KG1 (cell line): ENCODE data around the gene RNLS.
"Not testable (repeated sequence)": the region's sequence is repeated elsewhere in the genome, so short reads cannot be mapped to it uniquely, and the experiment has no call there.

ENCODE experiments used
- DNase-seq: peaks from one replicate; lab custom pipeline; 2025; lab: John Stamatoyannopoulos, UW

Gene RNLS

DNA sequence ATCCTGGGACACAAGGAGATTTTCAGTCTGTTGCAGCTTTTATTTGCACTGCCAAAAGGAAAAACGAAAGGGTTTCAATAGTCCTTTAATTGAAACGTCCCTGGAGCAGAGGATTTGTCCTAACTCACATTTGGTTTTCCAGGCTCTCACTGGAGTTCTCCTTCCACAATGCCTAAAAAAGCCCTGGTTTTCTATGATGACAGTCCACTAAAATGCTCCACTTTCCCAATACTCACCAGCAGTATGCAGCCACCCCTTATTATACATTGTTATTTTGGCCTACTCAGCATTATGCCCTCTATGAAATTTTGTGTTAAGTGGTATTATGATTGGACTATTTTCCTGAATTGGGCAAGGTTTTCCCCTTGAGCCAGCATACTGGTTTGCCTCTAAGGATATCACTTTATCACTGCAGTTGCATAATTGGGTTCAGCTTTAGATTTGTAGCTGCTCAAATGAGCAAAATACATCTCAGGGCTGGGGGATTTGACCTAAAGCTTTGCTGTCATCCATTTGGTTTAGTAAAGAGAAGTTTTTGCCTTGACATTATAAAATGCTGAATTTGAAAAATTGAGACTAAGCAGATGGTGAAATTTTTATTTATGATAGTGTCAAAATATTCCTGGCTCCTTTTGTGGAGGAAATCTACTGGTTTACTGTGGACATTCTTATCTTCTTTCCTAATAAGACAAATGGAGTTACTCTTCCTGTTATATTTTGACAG is 239.2 kb downstream of the RNLS start:
- DNase-seq, result no peak

DNA sequence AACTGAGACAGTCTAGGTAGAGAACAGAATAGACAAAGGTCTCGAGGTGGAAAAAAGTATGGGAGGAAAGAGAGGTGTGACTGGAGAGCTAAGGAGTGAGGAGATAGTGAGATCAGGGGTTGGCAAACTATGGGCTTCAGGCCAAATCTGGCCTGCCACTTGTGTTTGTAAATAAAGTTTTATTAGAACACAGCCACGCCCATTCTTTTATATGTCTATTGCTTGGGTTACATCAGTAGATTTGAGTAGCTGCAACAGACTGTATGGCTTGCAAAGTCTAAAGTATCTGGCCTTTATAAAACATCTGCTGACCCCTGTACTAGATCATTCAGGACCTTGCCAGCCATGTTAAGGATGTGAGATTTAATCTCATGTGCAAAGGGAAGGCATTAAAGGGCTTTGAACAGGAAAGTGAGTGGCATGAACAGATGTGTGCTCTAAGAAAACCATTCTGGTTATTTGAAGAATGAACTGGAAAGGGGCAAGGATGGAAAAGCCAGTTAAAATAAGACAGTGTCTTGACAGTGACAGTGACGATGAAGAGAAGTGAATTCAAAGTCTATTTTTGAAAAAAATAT is 240.3 kb downstream of the RNLS start:
- no peak for DNase-seq

DNA sequence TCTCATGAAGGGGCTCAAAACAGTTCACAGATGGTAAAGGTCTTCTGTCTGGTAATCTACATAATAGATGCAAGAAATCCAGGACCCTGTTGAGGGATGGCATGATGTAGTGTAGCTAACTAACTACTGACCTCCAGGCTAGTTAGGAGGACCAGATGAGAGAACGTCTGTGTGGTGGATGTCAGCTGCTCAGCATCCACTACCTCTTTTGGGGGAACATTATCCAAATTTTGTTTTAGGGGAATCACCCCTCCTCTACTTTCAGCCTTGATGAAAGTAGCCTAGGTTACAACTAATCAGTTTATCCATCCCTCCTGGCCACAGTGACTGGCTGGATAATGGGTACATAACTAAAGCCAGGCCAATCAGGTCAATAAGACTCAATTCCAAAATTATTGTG is 246.0 kb downstream of the RNLS start:
- no peak for DNase-seq

DNA sequence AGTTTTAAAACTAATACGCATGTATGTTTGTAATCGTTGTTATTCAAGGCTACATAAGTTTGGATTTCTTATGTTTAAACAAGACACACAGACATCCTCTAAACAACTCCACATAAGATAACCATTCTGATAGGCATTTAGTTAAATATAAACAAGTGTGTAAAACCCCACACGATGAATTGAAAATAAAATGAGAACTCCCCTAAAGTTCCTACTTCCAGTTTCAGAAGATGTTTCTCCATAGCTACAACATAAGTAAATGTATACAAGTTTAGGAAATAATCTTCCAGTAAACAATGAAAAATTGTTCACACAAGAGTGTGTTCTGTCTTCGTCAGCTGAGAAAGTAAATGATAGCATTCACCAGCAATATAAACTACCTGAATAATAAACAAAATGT is 246.8 kb downstream of the RNLS start:
- DNase-seq, result no peak

DNA sequence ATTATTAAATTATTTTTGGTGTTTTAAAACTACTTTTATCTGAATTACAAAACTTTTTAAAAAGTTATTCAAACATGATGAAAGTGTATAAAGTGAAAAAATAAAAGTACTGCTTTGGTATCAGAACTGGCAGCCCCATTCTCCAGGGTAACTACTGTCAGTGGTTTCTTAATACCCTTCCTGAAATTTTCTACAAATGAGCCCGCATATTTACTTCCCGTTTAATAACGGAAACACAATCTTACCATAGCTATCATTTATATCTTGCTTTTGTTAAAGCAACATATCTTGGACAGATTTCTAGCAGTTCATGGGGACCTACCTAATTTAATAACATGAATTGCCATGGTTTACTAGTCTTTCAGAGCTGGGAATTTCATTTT is 249.9 kb downstream of the RNLS start:
- DNase-seq, result no peak

DNA sequence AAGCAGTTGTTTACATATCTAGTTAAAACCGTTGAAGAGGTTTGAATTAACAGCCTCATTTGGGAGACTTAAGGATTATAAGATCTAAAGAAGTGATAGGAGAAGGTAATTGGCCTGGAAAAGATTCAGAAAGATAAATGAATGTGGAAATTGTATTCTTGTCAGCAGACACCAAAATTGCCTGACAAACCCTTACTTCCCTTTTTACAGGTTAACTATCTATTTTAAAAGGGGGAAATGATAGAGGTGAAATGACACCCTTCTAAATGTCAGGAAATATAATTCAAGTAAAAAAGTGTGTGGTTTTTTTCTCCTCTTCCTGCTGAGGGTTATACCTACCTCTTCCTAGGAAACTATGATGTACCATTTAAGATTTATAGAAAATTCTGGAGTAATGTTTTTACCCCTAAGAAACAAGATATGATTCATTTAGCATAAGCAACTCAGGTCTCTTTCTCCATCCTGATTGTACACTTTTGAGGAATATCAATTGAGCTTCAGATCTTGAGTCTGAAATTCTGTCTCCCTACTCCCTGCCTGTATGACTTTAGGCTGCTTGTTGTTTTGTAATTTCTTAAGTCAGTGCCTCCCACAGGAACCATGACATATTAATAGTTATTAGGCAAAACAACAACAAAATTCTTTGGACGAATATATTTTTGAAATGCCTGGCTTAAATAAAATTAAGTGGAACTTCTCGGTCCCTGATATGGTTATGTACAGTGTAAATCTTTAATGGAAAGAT is 250.4 kb downstream of the RNLS start:
- DNase-seq, result no peak

DNA sequence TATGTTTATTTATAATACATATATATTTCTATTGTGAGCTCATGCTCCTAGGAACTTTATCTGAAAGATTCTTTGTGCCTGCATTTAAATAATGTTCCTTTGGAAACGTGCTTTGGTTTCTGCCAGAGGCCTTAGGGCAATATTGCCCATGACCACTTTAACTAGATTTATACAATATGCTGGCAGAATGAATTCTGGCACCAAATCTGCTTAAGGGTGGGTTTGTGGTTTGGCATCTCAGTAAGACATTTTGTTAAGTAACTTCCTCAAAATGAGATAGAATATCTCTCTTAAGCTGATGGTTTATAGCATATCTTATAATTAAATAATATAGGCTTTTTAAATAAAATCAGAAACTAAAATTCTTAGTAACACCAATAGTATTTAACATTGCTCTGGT is 252.9 kb downstream of the RNLS start:
- no peak for DNase-seq

DNA sequence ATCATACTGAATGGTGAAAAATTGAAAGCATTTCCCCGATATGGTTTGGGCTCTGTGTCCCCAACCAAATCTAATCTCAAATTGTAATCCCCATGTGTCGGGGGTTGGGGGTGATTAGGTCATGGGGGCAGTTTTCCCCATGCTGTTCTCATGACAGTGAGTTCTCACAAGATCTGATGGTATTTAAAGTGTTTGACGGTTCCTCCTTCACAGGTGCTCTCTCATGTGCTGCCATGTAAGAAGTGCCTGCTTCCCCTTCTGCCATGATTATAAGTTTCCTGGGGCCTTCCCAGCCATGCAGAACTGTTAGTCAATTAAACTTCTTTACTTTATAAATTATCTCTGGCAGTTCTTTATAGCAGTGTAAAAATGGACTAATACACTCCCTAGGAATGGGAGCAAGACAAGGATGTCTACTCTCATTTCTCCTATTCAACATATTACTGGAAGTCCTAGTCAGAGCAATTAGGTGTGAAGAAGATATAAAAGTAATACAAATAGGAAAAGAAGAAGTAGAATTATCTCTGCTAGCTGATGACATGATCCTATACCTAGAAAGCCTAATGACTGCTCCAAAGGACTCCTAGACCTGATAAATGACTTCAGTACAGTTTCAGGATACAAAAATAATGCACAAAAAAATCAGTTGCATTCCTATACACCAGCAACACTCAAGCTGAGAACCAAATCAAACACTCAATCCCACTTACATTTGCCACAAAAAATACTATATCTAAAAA is 260.6 kb downstream of the RNLS start:
- DNase-seq, result no peak

DNA sequence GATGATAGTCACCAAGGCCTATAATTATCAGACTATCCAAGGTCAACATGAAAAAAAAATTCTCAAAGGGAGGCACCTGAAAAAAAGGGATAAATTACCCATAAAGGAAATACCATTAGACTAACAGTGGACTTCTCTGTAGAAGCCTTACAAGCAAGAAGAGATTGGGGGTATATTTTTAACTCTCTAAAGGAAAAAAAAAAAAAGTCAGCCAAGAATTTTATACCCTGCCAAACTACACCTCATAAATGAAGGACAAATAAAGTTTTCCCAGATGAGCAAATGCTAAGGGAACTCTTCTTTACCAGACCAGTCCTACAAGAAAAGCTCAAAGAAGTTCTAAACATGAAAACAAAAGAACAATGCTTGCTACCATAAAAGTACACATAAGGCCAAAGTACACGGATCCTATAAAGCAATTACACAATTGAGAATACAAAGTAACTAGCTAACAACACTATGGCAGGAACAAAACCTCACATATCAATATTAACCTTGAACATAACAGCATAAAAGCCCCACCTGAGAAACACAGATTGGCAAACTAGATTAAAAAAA is 263.1 kb downstream of the RNLS start:
- DNase-seq, result no peak

DNA sequence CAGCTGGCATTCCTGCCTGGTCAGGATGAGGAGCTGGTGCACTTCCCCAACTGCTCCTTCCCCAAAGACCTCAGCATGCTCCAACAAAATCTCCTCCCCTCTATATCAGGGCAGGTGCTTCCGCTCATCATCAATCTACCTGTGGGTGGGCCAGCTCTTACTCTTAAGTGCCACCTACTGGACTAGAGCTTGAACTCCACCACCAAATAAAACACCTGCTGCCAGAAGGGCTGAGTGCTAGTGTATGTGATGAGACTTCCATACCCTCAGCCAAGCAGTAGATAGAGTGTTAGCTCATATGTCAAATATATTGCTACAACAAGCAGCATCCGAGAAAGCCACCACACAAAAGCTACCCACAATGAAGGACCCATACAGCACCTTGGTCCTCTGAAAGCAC is 264.3 kb downstream of the RNLS start:
- no peak for DNase-seq

DNA sequence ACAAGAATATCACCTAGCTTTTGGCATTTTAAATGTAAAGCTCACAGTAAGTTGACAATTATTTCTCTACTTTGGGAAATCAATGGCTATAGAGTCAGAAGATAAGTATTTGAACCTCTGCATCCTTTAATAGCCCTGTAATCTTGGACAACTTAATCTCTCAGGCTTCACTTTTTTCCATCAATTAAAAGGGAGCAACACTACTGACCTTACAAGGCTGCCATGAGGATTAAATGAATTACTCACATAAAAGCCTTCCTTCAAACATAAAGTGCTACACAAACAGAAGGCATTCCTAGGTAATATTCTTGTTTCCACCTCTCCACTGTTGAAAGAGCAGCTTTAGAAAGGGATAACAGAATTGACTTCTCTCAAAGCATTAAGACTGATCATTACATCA is 266.0 kb downstream of the RNLS start:
- no peak for DNase-seq

DNA sequence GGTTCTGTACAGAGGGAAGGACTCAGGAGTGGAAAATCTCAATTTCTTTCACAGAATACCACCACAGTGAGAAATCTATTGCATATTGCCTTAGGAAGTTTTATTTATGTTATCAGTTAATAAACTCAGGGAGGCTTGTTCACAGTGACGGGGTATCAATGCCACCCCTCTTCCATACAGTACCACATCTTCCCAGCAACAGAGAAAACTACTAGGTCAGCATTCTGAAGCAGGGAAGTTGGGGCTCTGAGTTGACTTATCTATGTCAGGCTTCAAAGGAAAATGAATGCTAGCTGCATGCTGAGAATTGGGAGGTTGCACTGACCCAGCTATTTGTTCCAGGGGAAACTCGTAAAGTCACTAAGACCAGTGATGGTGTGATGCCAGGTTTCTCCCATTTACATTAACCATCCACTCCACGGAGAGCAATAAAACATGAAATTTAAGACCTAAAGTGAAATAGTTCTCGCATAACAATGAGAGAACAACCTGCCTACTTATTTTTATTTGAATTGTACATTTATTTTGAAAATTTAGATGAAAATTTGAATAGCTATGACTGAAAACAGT is 266.7 kb downstream of the RNLS start:
- DNase-seq, result no peak

DNA sequence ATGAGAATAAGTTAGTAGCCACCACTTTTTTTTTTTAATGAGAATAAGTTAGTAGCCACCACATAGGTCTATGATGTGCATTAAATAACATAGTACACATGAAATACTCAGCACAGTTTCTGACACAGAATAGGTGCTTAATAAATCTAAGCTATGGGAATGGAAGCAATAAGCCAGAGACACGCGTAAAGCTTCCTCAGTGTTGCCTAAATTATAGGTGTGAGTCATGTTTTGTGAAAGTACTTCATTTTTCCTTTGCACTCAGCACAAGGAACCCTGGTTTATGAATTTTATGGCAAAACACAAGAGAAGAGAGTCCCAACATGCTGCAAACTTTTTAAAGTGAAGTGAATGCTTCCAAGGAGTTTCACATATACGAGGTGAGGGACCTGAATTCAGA is 267.4 kb downstream of the RNLS start:
- DNase-seq, result no peak

DNA sequence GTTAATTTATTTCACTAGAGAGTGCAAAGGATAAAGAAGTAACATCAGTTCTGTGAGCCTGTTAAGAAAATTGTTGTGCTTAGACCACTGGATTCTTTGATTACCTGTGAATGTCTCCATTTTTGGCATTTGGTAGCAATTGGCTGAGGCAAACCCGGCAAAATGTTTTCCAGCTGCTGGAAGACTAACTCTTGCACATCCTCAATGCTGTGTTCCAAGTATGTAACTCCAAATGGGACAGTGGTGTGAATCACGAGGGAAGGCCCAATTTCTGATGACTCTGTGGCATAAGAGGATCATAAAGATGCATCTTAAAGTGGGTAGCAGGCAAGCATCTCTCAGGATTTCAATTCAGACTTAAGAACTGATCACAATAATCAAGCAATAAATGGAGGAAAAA is 268.8 kb downstream of the RNLS start:
- DNase-seq, result no peak

DNA sequence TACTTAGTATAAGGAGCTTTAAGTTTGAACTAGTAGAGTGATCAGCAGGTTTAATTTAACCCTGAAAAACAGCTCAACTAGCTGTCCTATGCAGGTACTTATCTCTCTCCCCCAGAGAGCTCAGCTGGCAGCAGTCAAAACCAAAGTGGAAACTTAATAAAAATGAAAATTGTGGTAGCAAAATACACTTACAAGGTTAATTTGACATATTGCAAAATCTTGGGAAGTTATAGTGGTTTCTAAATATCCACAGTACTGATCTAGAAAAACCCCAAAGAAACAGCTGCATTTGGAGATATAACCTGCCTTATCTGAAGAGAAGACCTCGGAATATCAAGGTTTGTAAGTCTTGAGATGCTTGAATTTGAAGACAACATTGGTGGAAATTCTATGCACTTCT is 269.2 kb downstream of the RNLS start:
- no peak for DNase-seq

DNA sequence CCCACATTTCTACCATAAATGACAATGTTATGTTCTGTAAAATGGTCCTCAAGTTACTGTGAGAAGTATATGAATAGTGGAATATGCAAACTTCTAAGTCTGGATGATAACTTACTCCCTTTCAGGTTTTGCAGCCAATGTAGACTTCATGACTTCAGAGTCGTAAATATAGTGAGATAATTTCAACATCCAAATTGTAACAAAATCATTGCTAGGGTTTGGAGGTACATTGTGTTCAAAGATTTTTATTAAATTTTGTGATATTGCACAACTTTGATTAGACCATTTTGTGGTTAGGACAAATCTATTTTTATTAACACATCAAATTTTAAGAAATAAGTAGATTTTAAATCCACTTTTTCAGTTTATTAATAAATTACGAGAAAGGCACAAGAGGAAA is 270.3 kb downstream of the RNLS start:
- DNase-seq, result no peak

DNA sequence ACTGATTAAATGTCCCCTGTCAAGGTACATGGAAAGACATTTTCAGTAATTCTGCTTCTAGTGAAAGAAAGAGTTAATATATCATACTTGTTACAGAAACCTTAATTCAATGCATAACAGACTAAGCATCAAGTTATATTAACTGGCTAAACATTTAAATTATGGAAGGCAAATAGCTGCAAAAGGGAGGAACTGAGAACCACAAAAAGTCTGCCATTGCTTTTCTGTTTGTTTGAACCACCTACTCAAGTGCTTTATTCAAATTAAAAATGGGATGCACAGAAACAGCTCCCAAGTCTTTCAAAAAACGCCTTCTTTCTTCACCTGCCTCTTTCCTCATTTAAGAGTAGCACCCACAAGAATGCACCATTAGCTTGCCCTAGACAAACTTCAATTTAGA is 271.9 kb downstream of the RNLS start:
- no peak for DNase-seq

DNA sequence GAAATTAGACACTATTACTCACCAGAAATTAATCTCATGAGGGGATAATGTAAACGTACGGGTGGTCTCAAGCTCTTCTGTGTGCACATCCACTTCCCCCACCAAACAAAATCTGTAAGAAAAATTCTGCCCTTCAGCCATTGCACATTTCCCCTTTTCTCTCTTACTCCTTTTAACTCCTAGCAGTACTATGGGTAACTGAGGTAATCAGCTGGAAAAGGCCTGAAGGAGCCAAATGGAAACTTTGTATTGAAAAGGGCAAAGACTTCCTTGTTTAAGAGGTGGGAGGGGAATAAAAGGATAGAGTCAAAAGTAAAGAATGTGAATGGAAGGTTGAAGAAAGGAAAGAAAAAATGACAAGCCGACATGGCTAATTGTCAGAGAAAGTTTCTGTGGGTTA is 273.8 kb downstream of the RNLS start:
- no peak for DNase-seq

DNA sequence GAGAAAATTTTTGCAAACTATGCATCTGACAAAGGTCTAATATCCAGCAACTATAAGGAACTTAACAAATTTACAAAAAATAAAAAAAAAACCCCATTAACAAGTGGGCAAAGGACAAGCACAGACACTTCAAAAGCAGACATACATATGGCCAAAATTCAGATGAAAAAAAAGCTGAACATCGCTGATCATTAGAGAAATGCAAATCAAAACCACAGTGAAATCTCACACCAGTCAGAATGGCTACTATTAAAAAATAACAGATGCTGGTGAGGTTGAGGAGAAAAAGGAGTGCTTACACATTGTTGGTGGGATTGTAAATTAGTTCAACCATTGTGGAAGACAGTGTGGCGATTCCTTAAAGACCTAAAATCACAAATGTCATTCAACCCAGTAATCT is 274.8 kb downstream of the RNLS start:
- DNase-seq, result not testable (repeated sequence)

DNA sequence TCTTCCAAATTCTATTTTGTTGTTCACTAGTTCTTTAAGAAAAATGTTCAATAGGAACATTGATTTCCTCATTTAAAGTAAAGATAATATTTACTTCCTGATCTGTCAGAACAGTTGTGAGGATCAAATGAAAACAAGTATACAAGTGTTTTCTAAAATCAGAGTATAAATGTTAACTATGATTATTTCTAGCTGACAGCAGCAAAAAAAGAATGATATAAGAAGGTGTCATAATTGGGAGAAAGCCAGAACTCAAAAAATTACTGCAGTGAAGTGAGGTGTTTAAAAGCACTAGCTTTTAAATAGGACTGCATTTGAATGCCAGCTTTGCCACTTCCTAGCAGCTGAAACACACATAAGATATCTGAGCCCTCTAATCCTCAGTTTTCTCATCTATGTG is 283.3 kb downstream of the RNLS start:
- DNase-seq, result no peak

DNA sequence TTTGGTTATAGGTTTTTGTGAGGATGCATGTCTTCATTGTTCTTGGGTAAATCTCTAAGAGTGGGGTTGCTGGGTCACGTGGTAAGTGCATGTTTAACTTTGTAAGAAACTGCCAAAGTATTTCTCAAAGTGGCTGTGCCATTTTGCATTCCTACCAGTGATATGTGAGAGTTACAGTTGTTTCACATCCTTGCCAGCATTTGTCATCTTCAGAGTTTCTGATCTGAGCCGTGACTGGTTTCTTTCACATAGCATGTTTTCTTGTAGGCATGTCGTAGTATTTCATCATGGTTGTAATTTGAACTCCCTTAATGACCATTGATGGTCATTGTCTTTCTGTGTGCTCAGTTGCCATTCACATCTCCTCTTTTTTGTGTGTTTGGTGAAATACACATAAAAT is 286.0 kb downstream of the RNLS start:
- DNase-seq, result no peak

DNA sequence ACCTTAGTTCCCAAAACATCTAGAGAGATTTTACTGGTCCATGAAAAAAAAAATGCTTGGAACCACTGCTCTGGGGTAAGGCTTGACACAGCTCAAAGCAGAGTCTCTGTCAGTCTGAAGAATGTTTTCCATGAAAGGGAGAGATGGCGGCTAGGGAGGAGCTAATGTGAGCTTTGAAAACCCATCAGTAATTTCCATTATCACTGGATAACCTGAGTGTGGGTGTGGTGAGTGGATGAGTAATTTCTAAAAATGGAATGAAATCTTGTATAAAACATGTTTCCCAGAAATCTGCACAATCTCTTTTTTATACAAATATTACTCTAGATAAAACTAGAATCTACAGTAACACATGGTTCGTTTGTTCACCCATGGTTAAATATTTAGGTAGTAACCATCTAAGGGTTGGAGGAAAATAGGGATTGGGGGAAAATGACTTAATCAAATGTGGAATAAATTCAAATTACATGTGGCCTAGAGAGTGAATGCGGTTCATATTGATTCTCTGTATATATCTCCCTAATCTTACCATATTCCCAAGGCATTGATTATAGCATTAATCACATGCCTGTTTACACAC is 289.4 kb downstream of the RNLS start:
- no peak for DNase-seq
